Right lobe of liver (tissue), 6 donors: Measurements from ENCODE around the gene INPP5D. TPM values are rescaled to one million over a fixed set of nuclear protein-coding genes. Genes with fewer than 3 reads are reported as not detected.
"Not testable (repeated sequence)": the region's sequence is repeated elsewhere in the genome, so short reads cannot be mapped to it uniquely, and the experiment has no call there.

ENCODE experiments used
- ATAC-seq, 4 donors: fragments of 200-7000 bp; cut with Tn5 transposase; one replicate each; pipeline ENCODE4 v1.9.1; 2020; ENCODE audit warnings: mild to moderate bottlenecking in 4 of 4, moderate library complexity in 4 of 4
- DNase-seq, 3 donors: peaks; one replicate each; pipeline ENCODE4 v3.0.0-alpha.2; 2020
- H3K27ac ChIP-seq, 3 donors: fragments of 200-600 bp; one replicate each; pipeline ENCODE4 v1.8.0; 2022
- H3K27me3 ChIP-seq, 2 donors: fragments of 200-600 bp; one replicate each; pipeline ENCODE4 v1.8.0; 2022
- H3K36me3 ChIP-seq, 4 donors: fragments of 200-600 bp; sonication (generic) in 1 of 4; one replicate each; pipeline versions ENCODE4 v1.5.1 to v1.8.0; 2017 to 2022; ENCODE audit warnings: control low read depth in 1 of 4
- H3K4me1 ChIP-seq, 4 donors: fragments of 200-600 bp; sonication (generic) in 1 of 4; one replicate each; pipeline versions ENCODE4 v1.5.1 to v1.8.0; 2017 to 2022; ENCODE audit warnings: control low read depth in 1 of 4
- H3K4me3 ChIP-seq, 3 donors: fragments of 200-600 bp; one replicate each; pipeline ENCODE4 v1.8.0; 2022
- H3K9me3 ChIP-seq, 4 donors: fragments of 200-600 bp; sonication (generic) in 1 of 4; one replicate each; pipeline versions ENCODE4 v1.5.1 to v1.8.0; 2017 to 2022; ENCODE audit warnings: control low read depth in 1 of 4
- CTCF ChIP-seq, 4 donors: fragments of 200-600 bp in 3 of 4; fragments of 450-650 bp in 1 of 4; IDR thresholded peaks; one replicate each; pipeline versions ENCODE4 v1.5.1 to v1.8.0; 2016 to 2022; ENCODE audit warnings: antibody characterized with exemption in 4 of 4, mild to moderate bottlenecking in 2 of 4
- POLR2A ChIP-seq: fragments of 450-650 bp; IDR thresholded peaks from one replicate; pipeline ENCODE4 v1.6.1; 2017; ENCODE audit warnings: antibody characterized with exemption, mild to moderate bottlenecking
- WGBS: methylation state at CpG from one replicate; pipeline ENCODE4 v1.1.6; 2018; ENCODE audit warnings: low coverage, low lambda C conversion rate; ENCODE audit not compliant: insufficient coverage; ENCODE audit errors: missing lambda C conversion rate; 5-methylcytosine and 5-hydroxymethylcytosine counted together
- intact Hi-C, 2 donors: fragments of 100-400 bp; cut with DNase I; formaldehyde crosslinking; loops; one replicate each; pipeline versions ENCODE4 v1.11.2 to v1.14.1; 2022
- total RNA-seq, 6 experiments: library from RNA; depleted of rRNA in 2 of 6; stranded (reverse); fragments of >200 nt in 2 of 6; fragmentation: NEBNext Ultra II Directional in 3 of 6; extraction: Animal tissue kit (Norgen Biotek cat#: 25700) in 3 of 6; gene quantifications; one replicate each; pipeline versions ENCODE4 v1.1.0 to v1.2.4, GENCODE V29; 2016 to 2023
- donor health status: DM: no; HTN: yes; CAD: no.
- donor health status: DM: no; HTN: no; CAD: no.
- donor health status: DM: no; HTN: no; CAD: no.
- donor health status: DM: no; HTN: yes; CAD: no.
- donor health status: DM: no; HTN: yes; CAD: no.

INPP5D gene
- total RNA-seq, 6 experiments from 2014 or later = 3.5 to 8.1 (median 5.5) TPM

- intact Hi-C loops = no loop called here
- TF ChIP-seq POLR2A (no peak), CTCF (IDR thresholded peaks at IDR 0.05) (no peak)
- Histone ChIP-seq H3K4me1 (peaks cover 0 to 4% (median 0%) of the 10 kb centered on the region in 4 donors), H3K27ac (no peak overlapping the region), H3K4me3 (no peak overlapping the region), H3K36me3 (no peaks in the 10 kb centered on the region), H3K9me3 (no peaks in the 10 kb centered on the region), H3K27me3 (no peaks in the 10 kb centered on the region)
- 94% methylated on average over 1 of the region's 1 CpG for WGBS
- DNase-seq = no peak
- ATAC-seq = no peak
These were observed 42.2 kb upstream of the INPP5D start for GRCh38 chr2:233017947-233018346.

- ATAC-seq, intact Hi-C loops, H3K4me1 ChIP-seq, H3K27me3 ChIP-seq, H3K36me3 ChIP-seq, H3K9me3 ChIP-seq, H3K27ac ChIP-seq, DNase-seq, H3K4me3 ChIP-seq: not testable (repeated sequence)
- 93% methylated on average over 2 of the region's 4 CpGs for WGBS
These were observed 40.5 kb upstream of the INPP5D start for GRCh38 chr2:233019610-233020009.

GRCh38 chr2:233020454-233020853, 39.7 kb upstream of the INPP5D start:
- no peak for TF ChIP-seq POLR2A
- no peak for TF ChIP-seq CTCF (IDR thresholded peaks at IDR 0.05)
- H3K27me3 ChIP-seq = no peaks in the 10 kb centered on the region
- H3K36me3 ChIP-seq = no peaks in the 10 kb centered on the region
- intact Hi-C loops = no loop called here
- ATAC-seq = no peak
- no peak for DNase-seq
- no peak overlapping the region for H3K27ac ChIP-seq
- no peak overlapping the region for H3K4me3 ChIP-seq
- H3K9me3 ChIP-seq = no peaks in the 10 kb centered on the region
- no peaks in the 10 kb centered on the region for H3K4me1 ChIP-seq
- 92% methylated on average over 2 of the region's 2 CpGs for WGBS

GRCh38 chr2:233021771-233022170, 38.4 kb upstream of the INPP5D start:
- intact Hi-C loops = no loop called here
- H3K27ac ChIP-seq = no peak overlapping the region
- no peak for ATAC-seq
- WGBS = no CpG with 5 or more reads among the region's 8 CpGs
- DNase-seq = no peak
- no peaks in the 10 kb centered on the region for H3K9me3 ChIP-seq
- H3K27me3 ChIP-seq = no peaks in the 10 kb centered on the region
- no peak overlapping the region for H3K4me3 ChIP-seq
- no peaks in the 10 kb centered on the region for H3K4me1 ChIP-seq
- H3K36me3 ChIP-seq = no peaks in the 10 kb centered on the region
- no peak for TF ChIP-seq CTCF (IDR thresholded peaks at IDR 0.05)
- no peak for TF ChIP-seq POLR2A

- no peak overlapping the region for H3K4me3 ChIP-seq
- H3K36me3 ChIP-seq = no peaks in the 10 kb centered on the region
- no peak overlapping the region for H3K27ac ChIP-seq
- ATAC-seq = no peak
- DNase-seq = no peak
- WGBS = 100% methylated on average over 2 of the region's 8 CpGs
- no peaks in the 10 kb centered on the region for H3K27me3 ChIP-seq
- TF ChIP-seq CTCF (IDR thresholded peaks at IDR 0.05) (no peak), POLR2A (no peak)
- intact Hi-C loops = no loop called here
- no peaks in the 10 kb centered on the region for H3K9me3 ChIP-seq
- H3K4me1 ChIP-seq = no peaks in the 10 kb centered on the region
These were observed 37.6 kb upstream of the INPP5D start for GRCh38 chr2:233022561-233022960.
